ENCODE data around the gene CLBA1.

- no peak for TF ChIP-seq POLR2A (IDR thresholded peaks at IDR 0.05)
- no peak for TF ChIP-seq CTCF (IDR thresholded peaks at IDR 0.05)
These were observed 56.5 kb downstream of the CLBA1 start for GRCh38 chr14:105041841-105042765.
